KOPT-K1 (cell line): ENCODE measurements around the gene LDAH.

Experiments used
- H3K27ac ChIP-seq: fragments of 200-600 bp; sonication (generic); 2 replicates; pipeline ENCODE4 v1.5.1; 2016; ENCODE audit warnings: antibody characterized with exemption, mild to moderate bottlenecking, low read depth, low read length; ENCODE audit not compliant: poor library complexity, severe bottlenecking
- H3K36me3 ChIP-seq: fragments of 200-600 bp; sonication (generic); 2 replicates; pipeline ENCODE4 v1.5.1; 2017; ENCODE audit warnings: antibody characterized with exemption, mild to moderate bottlenecking, low read length, moderate library complexity; ENCODE audit not compliant: insufficient read depth
- H3K9me3 ChIP-seq: fragments of 200-600 bp; sonication (generic); 2 replicates; pipeline ENCODE4 v1.5.1; 2017; ENCODE audit warnings: antibody characterized with exemption, low read length, mild to moderate bottlenecking; ENCODE audit not compliant: insufficient read depth, poor library complexity, severe bottlenecking

LDAH gene

DNA sequence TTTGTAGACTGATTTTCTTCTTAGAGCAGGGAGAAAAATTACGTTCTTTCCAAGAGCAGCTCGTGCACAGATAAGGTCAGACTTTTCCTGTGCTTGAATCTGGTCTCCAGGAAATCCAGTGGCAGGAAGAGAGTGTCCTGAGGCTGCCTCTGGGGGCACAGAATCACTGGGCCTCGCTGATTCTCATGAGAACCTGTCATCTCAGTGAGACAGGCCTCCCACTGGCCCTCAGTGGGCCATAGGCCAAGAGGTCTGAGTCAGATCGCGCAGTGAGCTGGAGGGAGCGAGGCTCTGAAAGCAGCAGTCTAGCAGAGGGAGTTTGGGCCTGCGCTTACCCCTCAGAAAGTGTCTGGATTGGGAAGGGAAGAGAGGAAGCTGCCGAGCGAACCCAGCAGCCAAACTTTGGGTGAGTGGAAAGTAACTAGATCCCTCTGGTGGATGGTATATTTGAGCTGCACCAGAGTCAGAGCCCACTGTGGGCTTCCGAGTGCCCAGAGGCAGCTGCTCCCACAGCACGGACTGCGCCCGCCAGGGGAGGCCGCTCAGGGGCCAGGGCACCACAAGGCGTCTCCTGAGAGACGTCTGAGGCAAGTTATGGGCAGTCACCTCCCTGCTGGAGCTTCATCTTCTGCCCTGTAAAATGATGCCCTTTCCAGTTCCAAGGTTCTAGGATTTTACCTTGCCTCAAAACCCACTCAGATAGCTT is 147.8 kb downstream of the LDAH start:
- Histone ChIP-seq H3K9me3 (no peaks in the 10 kb centered on the region), H3K27ac (no peak overlapping the region), H3K36me3 (no peaks in the 10 kb centered on the region)

DNA sequence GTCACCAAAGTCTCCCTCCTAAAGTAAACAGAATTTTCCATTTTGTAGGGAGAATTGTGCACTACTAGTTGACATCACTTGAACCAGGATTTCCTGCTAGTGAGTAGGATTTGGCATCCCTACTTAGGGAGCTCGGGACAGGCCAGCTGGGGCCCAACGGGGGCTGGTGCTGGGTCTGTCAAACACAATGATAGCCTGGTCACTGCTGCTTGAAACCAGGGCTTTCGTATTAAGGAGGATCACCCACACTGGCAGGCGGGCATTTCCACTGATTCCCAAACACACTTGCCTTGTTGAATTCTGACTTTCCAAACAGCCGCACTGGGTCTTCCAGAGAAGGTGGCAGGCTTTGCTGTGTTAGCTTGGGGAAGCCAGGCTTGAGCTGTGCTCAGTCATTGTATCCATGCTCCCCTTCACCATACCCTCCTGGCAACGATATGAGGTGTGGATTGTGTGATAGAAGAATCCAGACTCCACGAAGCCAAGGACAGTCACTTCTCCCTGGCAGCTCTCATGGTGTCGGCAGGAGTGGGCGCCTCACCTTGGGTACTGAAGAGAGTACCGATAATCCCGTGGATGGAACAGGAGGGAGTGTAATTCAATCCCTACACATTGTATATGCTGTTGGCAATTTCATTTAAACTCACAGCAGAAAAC is 148.5 kb downstream of the LDAH start:
- H3K9me3 ChIP-seq, result no peaks in the 10 kb centered on the region
- no peak overlapping the region for H3K27ac ChIP-seq
- H3K36me3 ChIP-seq, result no peaks in the 10 kb centered on the region

DNA sequence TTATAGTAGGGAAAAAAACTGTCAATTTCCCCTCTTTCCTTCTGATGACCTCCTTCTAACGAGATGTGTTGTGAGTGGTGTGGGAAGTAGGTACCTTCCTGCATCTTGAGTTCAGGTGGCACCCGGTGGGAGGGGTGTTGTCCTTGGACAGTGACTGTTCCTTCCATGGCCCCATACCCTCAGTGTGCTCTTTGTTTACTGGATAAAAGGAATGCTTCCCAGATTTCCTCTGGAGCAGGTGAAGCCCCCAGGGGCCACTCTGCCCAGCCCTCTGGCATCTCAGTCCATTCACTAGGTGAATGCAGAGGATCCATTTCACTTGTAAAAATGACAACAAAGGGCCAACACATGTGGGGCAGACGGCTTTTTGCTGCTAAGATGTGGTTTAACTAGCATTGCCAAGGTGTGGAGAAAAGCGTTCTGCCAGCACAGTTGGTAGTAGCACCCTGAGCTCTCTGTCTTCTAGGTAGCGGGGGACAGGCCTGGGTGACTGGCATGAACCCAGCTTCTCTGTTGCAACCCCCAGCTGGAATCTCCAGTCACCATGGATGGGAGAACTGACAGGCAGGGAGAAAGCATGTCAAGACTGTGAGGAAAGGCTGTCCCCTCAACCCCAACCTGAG is 149.1 kb downstream of the LDAH start:
- Histone ChIP-seq H3K36me3 (no peaks in the 10 kb centered on the region), H3K27ac (no peak overlapping the region), H3K9me3 (no peaks in the 10 kb centered on the region)

DNA sequence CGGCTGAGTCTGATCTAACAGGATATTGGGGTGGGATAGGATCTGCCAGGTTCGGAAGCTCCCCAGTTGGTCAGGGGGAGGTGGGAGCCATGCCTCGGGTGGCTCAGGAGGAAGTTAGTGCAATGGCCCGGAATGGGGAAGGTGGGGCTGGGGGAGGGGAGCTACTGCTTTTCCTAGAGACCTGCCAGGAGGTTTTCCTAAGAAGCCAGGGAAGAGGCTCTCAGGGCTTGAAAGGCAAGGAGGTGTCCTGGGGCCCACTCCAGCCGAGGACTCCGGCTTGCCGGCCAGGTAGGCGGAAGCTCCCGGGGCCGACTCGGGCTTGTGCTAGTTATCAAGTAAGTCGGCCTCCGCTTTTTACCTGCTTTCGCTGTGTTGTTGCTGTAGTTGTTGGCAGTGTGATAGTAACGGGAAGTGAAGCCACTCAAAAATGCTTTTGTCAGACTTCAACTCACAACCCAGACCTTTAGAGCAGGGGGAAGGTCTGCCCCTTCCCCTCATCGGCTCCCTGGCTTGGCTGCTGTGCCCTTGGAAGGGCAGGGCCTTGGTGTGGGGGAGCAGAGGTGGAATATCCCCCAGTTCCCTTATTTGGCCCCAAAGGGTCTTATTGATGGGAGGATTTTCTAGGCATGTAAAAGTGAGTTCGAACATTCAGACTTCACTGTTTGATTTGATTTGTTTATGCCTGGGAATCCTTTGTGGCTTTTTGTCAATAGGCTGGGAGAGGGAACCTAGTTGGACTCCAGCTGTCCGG is 150.5 kb downstream of the LDAH start:
- no peaks in the 10 kb centered on the region for H3K36me3 ChIP-seq
- H3K27ac ChIP-seq, result no peak overlapping the region
- no peaks in the 10 kb centered on the region for H3K9me3 ChIP-seq

DNA sequence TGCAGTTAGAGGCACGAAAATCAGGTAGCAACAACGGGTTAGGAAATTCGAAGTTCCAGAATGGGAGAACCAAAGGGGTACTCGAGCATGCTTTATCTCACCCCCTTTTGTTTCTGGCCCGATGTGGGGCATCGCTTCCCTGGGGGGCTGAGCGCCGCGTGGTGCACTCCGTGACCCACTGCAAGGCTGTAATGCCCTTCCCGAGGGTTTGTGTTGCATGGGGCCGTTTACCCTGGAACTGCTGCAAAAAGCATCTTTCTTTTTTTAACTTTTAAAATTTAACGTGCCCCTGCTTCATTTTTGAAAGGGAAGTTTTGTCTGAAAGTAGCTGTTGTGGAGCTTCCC is 151.2 kb downstream of the LDAH start:
- H3K27ac ChIP-seq, result no peak overlapping the region
- H3K36me3 ChIP-seq, result no peaks in the 10 kb centered on the region
- no peaks in the 10 kb centered on the region for H3K9me3 ChIP-seq

DNA sequence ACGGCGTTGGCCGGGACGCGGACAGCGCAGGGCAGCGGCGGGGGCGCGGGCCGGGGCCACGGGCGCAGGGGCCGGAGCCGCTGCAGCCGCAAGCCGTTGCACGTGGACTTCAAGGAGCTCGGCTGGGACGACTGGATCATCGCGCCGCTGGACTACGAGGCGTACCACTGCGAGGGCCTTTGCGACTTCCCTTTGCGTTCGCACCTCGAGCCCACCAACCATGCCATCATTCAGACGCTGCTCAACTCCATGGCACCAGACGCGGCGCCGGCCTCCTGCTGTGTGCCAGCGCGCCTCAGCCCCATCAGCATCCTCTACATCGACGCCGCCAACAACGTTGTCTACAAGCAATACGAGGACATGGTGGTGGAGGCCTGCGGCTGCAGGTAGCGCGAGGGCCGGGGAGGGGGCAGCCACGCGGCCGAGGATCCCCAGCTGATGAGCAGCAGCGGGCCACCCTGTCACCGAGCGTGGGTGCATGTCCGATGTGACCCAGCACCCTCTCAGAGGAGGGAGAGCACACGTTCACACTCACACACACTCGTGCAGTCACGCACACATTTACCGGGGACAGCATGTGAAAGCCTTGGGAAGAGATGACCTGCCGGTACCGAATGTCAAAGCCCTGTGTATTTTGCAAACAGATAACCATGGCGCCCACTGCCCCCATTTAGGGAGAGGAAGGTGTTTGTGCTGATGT is 151.7 kb downstream of the LDAH start:
- Histone ChIP-seq H3K9me3 (no peaks in the 10 kb centered on the region), H3K27ac (no peak overlapping the region), H3K36me3 (no peaks in the 10 kb centered on the region)

DNA sequence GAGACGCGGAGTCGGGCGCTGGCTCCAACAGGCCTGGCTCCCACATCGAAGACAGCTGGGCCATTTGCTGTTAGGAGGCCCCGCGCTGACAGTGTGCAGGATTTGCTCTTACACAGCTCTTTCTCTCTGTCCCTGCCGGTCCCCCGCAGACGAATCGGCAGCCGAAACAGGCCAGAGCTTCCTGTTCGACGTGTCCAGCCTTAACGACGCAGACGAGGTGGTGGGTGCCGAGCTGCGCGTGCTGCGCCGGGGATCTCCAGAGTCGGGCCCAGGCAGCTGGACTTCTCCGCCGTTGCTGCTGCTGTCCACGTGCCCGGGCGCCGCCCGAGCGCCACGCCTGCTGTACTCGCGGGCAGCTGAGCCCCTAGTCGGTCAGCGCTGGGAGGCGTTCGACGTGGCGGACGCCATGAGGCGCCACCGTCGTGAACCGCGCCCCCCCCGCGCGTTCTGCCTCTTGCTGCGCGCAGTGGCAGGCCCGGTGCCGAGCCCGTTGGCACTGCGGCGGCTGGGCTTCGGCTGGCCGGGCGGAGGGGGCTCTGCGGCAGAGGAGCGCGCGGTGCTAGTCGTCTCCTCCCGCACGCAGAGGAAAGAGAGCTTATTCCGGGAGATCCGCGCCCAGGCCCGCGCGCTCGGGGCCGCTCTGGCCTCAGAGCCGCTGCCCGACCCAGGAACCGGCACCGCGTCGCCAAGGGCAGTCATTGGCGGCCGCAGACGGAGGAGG is 152.4 kb downstream of the LDAH start:
- no peaks in the 10 kb centered on the region for H3K9me3 ChIP-seq
- no peaks in the 10 kb centered on the region for H3K36me3 ChIP-seq
- H3K27ac ChIP-seq, result no peak overlapping the region

DNA sequence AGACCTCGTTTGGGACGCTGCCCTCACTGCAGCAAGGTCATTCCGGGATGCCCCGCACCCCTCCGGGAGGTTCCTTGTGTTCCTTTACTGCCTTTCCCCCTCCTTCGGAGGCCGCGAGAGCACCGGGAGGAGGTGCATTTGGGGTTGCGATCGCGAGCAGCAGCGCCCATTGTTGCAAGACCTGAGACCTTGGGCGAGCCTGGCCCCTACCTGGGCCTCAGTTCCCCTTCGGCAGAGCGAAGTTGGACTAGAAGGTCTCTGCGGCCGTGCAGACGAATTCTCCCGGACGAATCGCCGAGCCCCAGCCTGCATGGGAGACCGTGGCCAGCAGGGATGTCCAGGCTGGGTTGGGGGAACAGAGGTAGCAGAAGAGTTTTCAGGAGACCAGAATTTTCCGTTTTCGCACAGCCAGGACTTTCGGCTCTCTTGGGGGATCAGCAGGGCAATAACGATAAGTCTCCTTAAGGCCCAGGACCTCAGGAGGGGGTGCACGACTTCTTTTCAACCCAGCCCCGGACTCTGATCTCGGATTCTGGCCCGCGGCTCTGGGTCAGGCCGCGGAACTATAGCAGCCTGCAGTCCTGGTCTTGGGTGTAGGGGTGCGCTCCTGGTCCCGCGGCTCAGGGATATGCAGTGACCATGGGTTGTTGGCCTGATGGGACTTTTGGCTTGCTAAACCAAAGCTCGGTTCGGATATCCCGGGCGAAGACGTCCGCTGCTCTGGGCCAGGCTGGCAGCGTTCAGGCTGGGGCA is 153.2 kb downstream of the LDAH start:
- Histone ChIP-seq H3K36me3 (no peaks in the 10 kb centered on the region), H3K27ac (no peak overlapping the region), H3K9me3 (no peaks in the 10 kb centered on the region)

DNA sequence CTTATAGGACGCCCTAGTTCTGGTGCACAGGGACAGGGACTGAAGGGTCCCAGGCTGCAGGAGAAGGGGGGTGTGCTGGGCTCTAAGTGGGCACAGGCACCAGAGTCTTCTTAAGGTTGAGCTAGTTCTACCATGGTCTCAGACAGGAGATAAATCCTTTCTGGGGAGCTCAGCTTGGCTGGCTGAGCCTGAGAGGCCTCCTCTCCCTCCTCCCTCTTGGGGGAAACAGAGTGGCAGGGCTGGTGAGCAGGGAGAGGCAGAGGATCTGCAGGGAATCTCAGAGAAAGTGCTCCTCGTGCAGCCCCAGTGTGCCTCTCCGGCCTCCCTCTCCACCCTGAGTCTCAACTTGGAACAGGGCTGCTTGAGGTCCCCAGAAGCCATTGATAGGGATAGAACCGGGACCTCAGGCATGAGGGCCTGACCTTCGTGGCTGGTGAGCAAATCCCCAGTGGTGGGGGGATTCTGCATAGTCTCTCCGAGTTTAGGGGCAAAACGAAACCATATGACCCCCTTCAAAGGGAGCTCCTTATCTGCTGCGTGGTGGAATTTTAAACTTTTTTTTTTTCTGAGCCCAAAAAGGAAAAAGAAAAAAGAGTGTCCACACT is 153.9 kb downstream of the LDAH start:
- Histone ChIP-seq H3K36me3 (no peaks in the 10 kb centered on the region), H3K9me3 (no peaks in the 10 kb centered on the region), H3K27ac (no peak overlapping the region)

DNA sequence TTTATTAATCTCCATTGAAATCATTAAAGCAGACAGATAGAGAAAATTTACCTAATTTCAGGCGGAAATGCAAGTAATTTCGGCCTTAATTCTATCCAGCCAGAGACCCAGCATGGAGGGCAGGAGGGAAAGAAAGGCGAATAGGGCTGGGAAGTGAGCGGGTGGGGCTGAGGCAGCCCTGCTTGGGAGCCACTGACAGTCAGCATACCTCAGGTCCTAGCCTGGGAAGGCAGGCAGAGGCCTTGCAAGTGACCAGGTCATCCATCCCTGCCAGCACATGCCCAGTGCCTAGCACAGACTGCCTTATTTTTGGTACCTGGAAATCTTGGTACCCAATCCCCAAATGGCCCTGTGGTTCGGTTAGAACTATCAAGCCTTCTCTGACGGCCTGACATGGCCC is 154.4 kb downstream of the LDAH start:
- Histone ChIP-seq H3K27ac (no peak overlapping the region), H3K9me3 (no peaks in the 10 kb centered on the region), H3K36me3 (no peaks in the 10 kb centered on the region)

DNA sequence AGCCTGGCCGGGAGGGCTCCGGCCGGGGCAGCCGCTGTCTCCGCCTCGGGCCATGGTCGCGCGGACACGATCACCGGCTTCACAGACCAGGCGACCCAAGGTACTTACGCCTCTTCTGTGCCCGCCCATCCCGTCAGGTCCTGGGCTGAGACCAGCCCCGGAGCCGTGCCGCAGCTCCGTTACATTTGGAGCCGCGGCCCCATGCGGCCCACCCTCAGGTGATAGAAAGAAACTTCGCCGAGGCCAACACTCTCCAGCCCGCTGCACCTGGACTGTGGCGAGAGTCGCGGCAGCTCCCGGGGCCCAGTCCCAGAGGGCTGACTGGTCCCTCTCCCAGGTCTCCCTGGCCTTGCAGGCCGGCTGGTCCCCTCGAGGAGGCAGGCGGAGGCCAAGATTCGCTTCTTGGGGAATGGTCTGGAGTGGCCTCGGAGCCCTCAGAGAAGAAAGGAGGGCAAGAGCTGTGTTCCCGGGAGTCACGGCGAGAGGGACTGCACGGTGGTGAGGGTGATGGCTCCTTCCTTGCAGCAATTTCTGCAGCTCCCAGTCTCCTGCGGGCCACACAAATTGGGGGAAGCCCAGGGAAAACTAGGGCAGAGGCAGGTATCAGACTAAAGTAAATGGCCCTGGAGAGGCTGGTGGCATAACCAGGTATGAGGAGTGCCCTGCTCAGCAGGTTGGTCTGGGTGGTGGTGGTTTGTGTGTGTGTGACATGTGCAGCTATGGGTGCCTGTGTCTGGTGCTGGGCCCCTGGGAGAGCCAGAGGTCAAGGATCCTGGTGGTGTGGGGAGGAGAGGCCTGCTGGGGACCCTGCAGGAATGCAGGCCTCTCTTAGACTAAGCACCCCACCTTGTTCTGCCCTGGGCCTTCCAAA is 155.1 kb downstream of the LDAH start:
- Histone ChIP-seq H3K36me3 (no peaks in the 10 kb centered on the region), H3K27ac (no peak overlapping the region), H3K9me3 (no peaks in the 10 kb centered on the region)

DNA sequence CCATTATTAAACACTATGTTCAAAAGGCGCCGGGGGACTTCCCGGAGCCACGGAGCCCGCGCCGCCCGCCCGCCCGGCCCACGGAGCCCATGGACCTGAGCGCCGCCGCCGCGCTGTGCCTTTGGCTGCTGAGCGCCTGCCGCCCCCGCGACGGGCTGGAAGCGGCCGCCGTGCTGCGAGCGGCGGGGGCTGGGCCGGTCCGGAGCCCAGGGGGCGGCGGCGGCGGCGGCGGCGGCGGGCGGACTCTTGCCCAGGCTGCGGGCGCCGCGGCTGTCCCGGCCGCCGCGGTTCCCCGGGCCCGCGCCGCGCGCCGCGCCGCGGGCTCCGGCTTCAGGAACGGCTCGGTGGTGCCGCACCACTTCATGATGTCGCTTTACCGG is 155.8 kb downstream of the LDAH start:
- Histone ChIP-seq H3K9me3 (no peaks in the 10 kb centered on the region), H3K36me3 (no peaks in the 10 kb centered on the region), H3K27ac (no peak overlapping the region)
